ENCODE measurements around the gene CCNB2. TPM values are rescaled to one million over a fixed set of nuclear protein-coding genes. Genes with fewer than 3 reads are reported as not detected.
A peak's percentile ranks its signal among the peaks of the same experiment; 100 is the strongest.

CCNB2 gene
- total and polyA plus RNA-seq, 10 of the 15 experiments (the other 5 are each of a cell fraction or from before 2014, with no cell fraction given) = 74.1 to 211 (median 103) TPM

- DNase-seq (ENCODE audit: low read depth, low spot score) (no peak), ATAC-seq (no peak), FAIRE-seq (no peak)
- Histone ChIP-seq H4K20me1 (ENCODE audit: control insufficient read depth, insufficient read depth) (no peaks in the 10 kb centered on the region), H3K36me3 (ENCODE audit: control insufficient read depth in 2 of 2, insufficient read depth in 2 of 2, low read length in 1 of 2) (peaks cover 0 to 26% of the 10 kb centered on the region in 2 experiments; a peak in 3 of 4 replicates), H3K79me2 (ENCODE audit: control insufficient read depth, insufficient read depth, low read length) (peaks cover 30% of the 10 kb centered on the region), H3K9me3 (replicated peaks; ENCODE audit: control insufficient read depth, insufficient read depth, low read length) (no peaks in the 10 kb centered on the region), H3K4me2 (ENCODE audit: control insufficient read depth, insufficient read depth) (peak overlapping the region; percentile 71), H2AFZ (ENCODE audit: control insufficient read depth, low read depth, low read length) (peak overlapping the region; percentile 82; the same call in 1 of the 2 replicates), H3K27me3 (replicated peaks in 1 of 2; ENCODE audit: control insufficient read depth in 2 of 2, insufficient read depth in 2 of 2, low read length in 1 of 2) (no peaks in the 10 kb centered on the region), H3K27ac (ENCODE audit: control insufficient read depth, insufficient read depth) (peak overlapping the region; percentile 86; the same call in 1 of the 2 replicates), H3K4me1 (ENCODE audit: control insufficient read depth, insufficient read depth, low read length) (peaks cover 4% of the 10 kb centered on the region; the same call in 1 of the 2 replicates), H3K4me3 (peak overlapping the region; percentile 95), H3K9ac (ENCODE audit: control insufficient read depth, insufficient read depth, low read length) (peak overlapping the region; percentile 94)
- ChIA-PET SMC1A (ENCODE audit: uncharacterized antibody, unreplicated experiment) (interaction anchor here (1.1 to 2.3 kb wide), 8 partner anchors 10 to 390 kb away, joined by 3 to 11 read pairs (median 4); no protein-coding TSS in a partner anchor), CTCF (interaction anchor here (0.6 to 2.5 kb wide), 10 partner anchors 11 to 423 kb away, joined by 3 to 17 read pairs (median 5); no protein-coding TSS in a partner anchor), RAD21 (ENCODE audit: unreplicated experiment) (interaction anchor here (1.2 to 2.8 kb wide), 4 partner anchors 27 to 423 kb away, joined by 5 to 10 read pairs (median 6); no protein-coding TSS in a partner anchor), POLR2A (interaction anchor here (0.6 to 1.0 kb wide), 2 partner anchors 9 to 64 kb away, joined by 5 to 7 read pairs; no protein-coding TSS in a partner anchor)
- intact Hi-C loops (cut with micrococcal nuclease; ENCODE audit: unreplicated experiment) (loop anchor here (2.0 kb wide), 2 partner anchors 117 to 127 kb away; no protein-coding TSS in a partner anchor), in situ Hi-C loops (cut with MboI) (no loop called here)
- BruUV-seq (replicated peaks) = TSS peak; percentile 53
- WGBS (ENCODE audit: insufficient coverage, insufficient replicate concordance, low lambda C conversion rate, missing lambda C conversion rate) = 11% methylated on average over 2 of the region's 2 CpGs
- no peak for TF ChIP-seq SUPT20H (IDR thresholded peaks at IDR 0.05; ENCODE audit: borderline replicate concordance, control insufficient read depth, low read depth, low read length)
- no peak for TF ChIP-seq NBN (IDR thresholded peaks at IDR 0.05)
- TF ChIP-seq SREBF2 (IDR thresholded peaks at IDR 0.05; ENCODE audit: low read length) = no peak
- peak in 2 of 3 experiments; percentile 12 to 46; a peak in 2 of 6 replicates for TF ChIP-seq CTCF (IDR thresholded peaks at IDR 0.05 in 2 of 3, conservative IDR thresholded peaks at IDR 0.05 in 1 of 3; ENCODE audit: control insufficient read depth in 2 of 3, extremely low read depth in 1 of 3, insufficient read depth in 1 of 3, low read depth in 3 of 3, low read length in 3 of 3)
- no peak for TF ChIP-seq POLR2AphosphoS2 (IDR thresholded peaks at IDR 0.05; ENCODE audit: low read depth, low read length)
- no peak for TF ChIP-seq CHD1 (IDR thresholded peaks at IDR 0.05; ENCODE audit: low read depth, low read length)
- TF ChIP-seq E4F1 (IDR thresholded peaks at IDR 0.05; ENCODE audit: borderline replicate concordance, partially characterized antibody) = no peak
- no peak for TF ChIP-seq YY1 (IDR thresholded peaks at IDR 0.05; ENCODE audit: low read depth, low read length)
- 0 out of 2 replicates have a peak, but pooled peaks have one; percentile 6 for TF ChIP-seq SMC3 (IDR thresholded peaks at IDR 0.05; ENCODE audit: borderline replicate concordance, low read length)
- TF ChIP-seq RAD21 (IDR thresholded peaks at IDR 0.05; ENCODE audit: insufficient read depth, low read depth, low read length) = peak; percentile 31; the same call in 1 of the 2 replicates
- TF ChIP-seq E2F8 (IDR thresholded peaks at IDR 0.05; ENCODE audit: low read depth, partially characterized antibody) = no peak
- TF ChIP-seq NFXL1 (IDR thresholded peaks at IDR 0.05; ENCODE audit: borderline replicate concordance) = no peak
Observed at GRCh38 chr15:59105854-59106253, 908 bp downstream of the CCNB2 start.

Data from GM12878 (cell line).